Sigmoid colon (tissue), 4 donors: ENCODE data around the gene RORB.

Experiments used
- EP300 ChIP-seq, 4 donors: sonication (generic); formaldehyde crosslinking; IDR thresholded peaks; one replicate each; pipeline ENCODE4 v1.6.1; 2017; ENCODE audit warnings: antibody characterized with exemption in 4 of 4
- POLR2A ChIP-seq, 2 donors: fragments of 450-650 bp; IDR thresholded peaks; one replicate each; pipeline ENCODE4 v1.6.1; 2016; ENCODE audit warnings: antibody characterized with exemption in 2 of 2, mild to moderate bottlenecking in 2 of 2, moderate library complexity in 2 of 2
- TF ChIP-seq, protein P1 (sequence below), 4 experiments: fragments of 450-650 bp in 3 of 4; fragments of 200-600 bp in 1 of 4; IDR thresholded peaks; one replicate each; pipeline ENCODE4 v1.5.1; 2016 to 2019; ENCODE audit warnings: antibody characterized with exemption in 4 of 4, mild to moderate bottlenecking in 3 of 4, moderate library complexity in 2 of 4

DNA sequence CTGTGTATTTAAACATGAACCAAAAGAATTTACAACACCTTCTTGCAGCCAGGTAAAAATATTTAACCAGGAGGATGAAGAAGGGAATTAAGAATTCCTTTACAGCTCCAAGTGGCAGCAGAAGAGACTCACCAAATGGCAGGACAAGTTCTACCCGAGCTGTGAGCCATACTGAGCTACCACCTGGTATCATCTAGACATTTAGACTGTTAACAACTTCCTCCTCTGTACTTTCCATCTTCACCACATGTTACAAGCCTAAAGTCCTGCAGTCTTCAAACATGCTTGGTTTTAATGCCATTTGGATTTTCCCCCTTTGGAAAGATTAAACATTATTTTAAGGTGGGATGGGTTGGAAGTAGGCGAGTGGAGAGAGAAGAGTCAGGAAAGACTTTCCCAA is 200.4 kb downstream of the RORB start:
- TF ChIP-seq POLR2A (IDR thresholded peaks at IDR 0.05) (no peak), EP300 (IDR thresholded peaks at IDR 0.05) (no peak)
- TF ChIP-seq, protein P1, sequence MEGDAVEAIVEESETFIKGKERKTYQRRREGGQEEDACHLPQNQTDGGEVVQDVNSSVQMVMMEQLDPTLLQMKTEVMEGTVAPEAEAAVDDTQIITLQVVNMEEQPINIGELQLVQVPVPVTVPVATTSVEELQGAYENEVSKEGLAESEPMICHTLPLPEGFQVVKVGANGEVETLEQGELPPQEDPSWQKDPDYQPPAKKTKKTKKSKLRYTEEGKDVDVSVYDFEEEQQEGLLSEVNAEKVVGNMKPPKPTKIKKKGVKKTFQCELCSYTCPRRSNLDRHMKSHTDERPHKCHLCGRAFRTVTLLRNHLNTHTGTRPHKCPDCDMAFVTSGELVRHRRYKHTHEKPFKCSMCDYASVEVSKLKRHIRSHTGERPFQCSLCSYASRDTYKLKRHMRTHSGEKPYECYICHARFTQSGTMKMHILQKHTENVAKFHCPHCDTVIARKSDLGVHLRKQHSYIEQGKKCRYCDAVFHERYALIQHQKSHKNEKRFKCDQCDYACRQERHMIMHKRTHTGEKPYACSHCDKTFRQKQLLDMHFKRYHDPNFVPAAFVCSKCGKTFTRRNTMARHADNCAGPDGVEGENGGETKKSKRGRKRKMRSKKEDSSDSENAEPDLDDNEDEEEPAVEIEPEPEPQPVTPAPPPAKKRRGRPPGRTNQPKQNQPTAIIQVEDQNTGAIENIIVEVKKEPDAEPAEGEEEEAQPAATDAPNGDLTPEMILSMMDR (IDR thresholded peaks at IDR 0.05): no peak
